HG03135 (cell line): ENCODE results near the gene KIAA0040.

Experiments used
- ATAC-seq: cut with Tn5 transposase; IDR thresholded peaks from one replicate; pipeline ENCODE4 v1.9.1; 2021; ENCODE audit warnings: mild to moderate bottlenecking, moderate library complexity; ENCODE audit not compliant: unreplicated experiment

Gene KIAA0040

GRCh38 chr1:175203570-175204068 lies 11.0 kb upstream of the KIAA0040 start:
- ATAC-seq: no peak

- no peak for ATAC-seq
Measured at GRCh38 chr1:175200678-175201521, 8.3 kb upstream of the KIAA0040 start.

- no peak for ATAC-seq
Measured at GRCh38 chr1:175198332-175198731, 5.8 kb upstream of the KIAA0040 start.

DNA sequence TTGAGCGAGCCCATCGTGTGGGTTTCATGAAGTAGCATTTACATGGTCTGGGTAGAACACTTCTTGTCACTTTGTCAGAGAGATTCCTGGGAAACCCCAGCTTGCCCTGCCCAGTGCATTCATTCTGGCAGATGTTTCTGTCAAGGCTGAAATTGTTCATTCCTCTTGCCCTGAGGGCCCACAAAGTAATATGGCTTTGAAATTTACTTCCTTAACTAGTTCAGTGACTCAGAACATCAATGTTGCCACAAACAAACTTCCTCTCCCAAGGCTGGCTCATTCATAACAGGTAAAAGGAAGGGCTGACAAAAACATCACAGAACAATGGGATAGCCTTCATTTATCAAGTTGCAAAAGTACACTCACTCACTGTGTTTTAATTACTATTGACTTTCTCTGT lies 5.0 kb upstream of the KIAA0040 start:
- ATAC-seq: no peak

DNA sequence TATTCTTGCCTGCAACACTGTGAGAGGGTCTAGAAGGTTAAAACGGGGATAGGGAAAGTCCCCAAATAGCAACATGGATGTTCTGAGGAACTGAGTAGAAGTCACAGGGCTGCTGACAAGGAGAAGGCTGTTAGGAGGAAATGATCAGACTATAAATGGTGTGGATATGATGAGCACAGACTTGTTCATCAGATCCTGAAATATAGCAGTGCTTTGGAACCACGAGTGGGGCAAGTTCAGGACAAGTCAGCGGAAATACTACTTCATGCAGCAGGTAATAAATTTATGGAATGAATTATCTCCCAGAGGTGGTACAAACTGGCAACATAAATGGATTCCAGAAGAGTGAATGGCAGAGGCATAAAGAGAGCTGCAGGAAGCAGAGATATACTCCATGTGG lies 3.2 kb upstream of the KIAA0040 start:
- ATAC-seq: no peak

DNA sequence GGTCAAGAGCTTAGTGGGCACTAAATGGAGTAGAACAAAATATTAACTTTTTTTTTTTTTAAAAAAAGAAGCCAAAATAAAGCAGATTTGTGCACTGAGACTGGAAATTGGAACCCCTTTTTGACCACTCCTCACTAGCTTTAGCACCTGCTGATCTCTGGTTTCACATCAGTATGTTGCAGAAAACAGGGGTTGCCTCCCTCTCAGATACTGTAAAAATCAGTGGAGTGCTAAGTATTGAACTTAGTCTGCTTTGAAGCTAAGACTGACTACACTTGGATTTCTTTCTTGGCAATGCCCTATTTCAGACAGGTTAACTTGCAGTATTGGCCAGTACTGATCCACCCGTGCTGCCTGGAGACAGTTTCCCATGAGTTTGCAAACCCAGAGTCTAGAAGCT lies 2.7 kb upstream of the KIAA0040 start:
- ATAC-seq: no peak

- ATAC-seq: no peak
Measured at GRCh38 chr1:175193527-175193910, 943 bp upstream of the KIAA0040 start.

DNA sequence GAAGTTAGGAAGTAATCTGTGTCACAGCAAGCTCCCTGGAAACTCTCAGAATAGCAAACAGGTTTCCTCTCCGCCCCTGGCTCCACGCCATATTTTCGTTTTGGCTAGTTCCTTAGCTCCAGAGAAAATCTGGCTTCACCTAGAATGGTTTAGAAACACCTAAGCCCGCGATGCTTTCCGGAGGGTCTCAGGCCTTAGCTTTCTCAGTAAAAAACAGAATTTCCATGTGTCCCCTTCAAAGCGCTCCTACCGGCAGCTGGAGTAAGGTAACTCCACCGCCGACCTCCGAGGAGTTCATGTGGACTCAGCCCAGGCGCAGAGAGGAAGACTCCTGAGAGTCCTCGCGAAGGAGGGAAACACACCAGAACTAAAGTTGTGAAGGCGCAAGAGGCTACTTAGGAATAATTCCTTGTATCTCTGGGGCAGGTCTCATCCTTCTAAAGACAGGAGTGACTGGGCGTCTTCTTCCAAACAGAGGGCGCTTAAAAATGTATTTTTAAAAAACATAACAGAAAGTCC lies 406 bp downstream of the KIAA0040 start:
- peak; percentile 13 for ATAC-seq

DNA sequence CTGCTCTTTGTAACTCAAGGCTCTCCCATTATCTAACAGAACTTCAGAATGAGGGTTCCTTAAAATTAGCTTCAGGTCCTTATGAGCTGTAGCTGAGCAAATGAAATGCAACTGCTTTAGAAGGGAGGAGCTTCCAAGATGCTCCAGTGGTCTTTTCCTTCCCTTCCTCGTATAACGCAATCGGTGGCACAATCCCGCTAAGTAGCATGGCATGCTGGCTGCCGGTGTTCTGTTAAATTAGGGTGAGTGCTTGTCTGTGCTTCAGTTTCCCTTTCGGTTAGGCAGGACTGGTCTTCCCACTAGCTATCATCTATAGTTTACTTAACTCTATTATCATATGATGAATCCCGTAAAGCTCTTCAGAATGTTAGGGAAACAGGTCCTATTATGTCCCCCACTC lies 917 bp downstream of the KIAA0040 start:
- peak; percentile 26 for ATAC-seq

DNA sequence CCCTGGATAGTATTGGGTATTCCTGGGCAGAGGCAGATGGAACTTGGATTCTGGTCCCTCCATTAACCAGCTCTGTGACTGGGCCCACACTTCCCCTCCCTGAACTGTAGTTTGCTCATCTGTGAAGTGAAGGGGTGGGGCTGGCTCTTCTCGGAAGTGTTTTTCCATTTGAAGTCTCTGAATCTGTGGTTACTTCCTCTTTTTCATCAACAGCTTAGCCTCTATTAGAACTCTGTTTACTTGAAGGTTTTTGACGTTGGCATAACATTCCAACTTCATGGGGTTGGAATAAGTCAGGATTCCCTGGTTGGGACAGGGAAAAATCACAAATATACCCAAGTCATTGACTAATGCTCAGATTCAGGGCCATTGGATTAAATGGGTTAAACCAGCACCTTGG lies 3.6 kb downstream of the KIAA0040 start:
- ATAC-seq: peak; percentile 67

GRCh38 chr1:175186433-175187160 lies 6.0 kb downstream of the KIAA0040 start:
- no peak for ATAC-seq

GRCh38 chr1:175185903-175186302 lies 6.7 kb downstream of the KIAA0040 start:
- ATAC-seq: no peak

- no peak for ATAC-seq
Measured at GRCh38 chr1:175183586-175183985, 9.0 kb downstream of the KIAA0040 start.

GRCh38 chr1:175182201-175182746 lies 10.3 kb downstream of the KIAA0040 start:
- ATAC-seq: no peak

DNA sequence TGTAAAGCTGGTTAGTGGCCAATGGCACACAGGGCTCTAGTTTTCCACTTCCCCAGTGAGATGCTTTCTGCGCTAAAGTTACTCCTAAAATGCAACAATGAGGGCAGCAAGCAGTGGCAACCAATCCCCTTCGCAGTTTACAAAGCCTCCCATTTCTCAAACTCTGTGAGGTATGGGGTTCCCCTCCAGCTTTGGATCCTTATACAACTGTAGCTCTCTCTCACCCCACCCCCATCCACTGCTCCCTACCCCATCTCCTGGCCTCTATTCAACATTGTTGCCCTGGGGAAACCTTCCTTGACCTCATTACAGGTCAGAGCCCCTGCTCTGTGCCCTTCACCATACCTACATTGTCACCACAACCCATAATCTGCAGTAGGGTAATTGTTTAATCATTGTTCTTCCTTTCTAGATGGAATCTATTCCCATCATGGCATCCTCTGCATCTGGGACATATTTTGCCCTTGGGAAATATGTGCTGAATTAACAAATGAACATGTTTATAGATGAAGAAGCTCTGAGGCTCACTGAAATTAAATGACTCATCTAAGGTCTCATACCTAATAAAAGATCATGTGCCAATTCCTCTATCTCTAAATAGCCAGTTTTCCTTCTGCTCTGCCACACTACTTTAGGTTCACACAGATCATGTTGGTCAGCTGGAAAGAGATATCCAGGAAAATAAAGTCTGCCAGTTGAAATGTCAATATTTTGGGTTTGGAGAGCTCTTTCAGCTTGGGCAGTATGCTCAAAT lies 12.6 kb downstream of the KIAA0040 start:
- ATAC-seq: no peak

- ATAC-seq: no peak
Measured at GRCh38 chr1:175178456-175178855, 14.1 kb downstream of the KIAA0040 start.

DNA sequence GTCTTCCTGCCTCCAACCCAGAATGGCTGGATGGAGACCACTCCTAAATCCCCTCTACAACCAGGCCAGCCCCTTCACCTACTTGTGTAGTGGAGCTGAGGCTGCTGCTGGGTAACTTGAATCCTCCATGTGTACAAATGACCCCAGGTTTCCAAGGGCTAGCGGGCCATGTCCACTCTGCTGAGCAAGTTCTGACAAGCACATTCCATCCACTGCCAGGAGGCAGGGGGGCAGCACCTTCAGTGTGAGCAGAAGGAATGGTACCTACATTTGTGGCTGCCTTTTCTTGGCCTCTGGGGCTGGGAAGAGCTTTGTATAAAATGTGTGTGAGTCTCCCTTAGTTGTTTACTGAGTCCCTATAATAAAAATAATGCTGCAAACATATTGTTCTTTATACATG lies 14.5 kb downstream of the KIAA0040 start:
- ATAC-seq: no peak

DNA sequence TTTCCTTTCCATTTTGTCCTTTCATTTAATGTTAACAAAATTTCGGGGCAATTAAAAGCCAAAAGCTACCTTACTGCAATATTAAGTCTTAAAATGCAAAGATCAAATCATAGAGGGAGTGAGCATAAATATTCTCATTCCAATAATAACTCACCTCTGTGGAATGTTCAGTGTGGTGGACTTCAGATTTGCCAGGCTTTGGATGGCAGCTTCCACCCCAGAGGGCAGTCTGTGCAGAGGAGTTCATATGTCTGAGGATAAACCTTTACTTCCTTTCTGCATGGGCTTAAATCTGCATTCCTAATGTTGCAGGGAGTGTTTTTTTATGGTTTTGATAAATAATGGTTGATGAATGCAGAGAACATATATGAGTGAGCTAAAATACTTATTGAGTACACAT lies 16.3 kb downstream of the KIAA0040 start:
- ATAC-seq: no peak

DNA sequence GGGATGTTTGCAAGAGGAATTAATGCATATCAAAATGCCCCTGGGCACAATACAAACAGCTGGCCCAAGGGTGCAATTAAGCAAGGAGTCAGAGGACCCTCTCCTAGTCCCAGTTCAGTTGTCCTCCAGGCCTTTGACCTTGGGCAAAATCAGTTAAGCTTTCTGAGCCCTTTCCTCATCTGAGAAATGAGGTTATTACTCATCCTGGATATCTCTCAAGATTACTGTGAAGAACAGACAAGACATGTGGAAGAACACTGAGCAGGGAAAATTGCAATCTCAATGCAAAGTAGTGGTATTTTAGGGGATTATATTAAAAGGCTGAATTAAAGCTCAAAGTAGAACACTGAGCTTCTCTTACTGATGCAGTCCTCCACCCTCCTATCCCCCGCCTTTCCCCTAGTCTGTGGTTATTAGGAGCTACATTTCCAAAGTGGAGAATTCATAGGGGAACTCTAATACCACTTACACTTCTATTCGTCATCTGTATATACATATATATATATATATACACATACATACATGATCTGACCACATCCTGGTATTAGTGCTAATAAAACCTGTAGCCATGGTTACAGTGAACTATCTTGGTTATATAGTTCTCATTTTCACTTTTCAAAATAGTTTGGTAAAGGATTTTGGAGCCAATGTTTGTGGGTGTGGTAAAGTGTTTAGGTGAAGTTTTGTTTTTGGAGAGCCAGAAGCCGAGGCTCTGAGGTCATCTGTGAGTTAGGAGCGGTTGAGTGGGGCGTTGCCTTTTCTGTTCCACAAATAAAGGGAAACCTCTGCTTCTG lies 18.1 kb downstream of the KIAA0040 start:
- peak; percentile 95 for ATAC-seq

DNA sequence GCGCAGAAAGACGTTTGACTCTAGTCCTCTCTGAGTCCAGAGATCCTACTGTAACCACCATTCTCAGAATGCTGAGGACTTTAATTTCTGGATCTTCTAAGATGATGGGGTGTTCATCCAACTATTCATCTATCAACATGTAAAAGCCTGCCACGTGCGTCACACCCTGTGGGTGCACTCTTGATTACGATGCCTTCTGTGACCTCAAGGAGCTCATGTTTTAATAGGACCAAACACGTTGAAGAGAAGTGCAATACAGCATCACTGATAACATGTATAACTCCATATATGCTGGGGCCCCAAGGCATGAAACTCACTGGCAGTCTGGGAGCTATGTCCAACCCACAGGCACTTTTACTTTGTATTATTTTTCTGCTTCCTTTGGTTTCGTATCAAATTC lies 19.0 kb downstream of the KIAA0040 start:
- ATAC-seq: no peak
